HUES48 (cell line): ENCODE data around the gene RNASE4.

Experiments
- H3K27ac ChIP-seq: one replicate; pipeline ENCODE4 v1.7.0; 2013; ENCODE audit warnings: low read depth, low read length, inconsistent platforms
- H3K27me3 ChIP-seq: 2 replicates; pipeline ENCODE4 v1.6.1; 2013; ENCODE audit warnings: mild to moderate bottlenecking, low read length; ENCODE audit not compliant: control insufficient read depth, insufficient read depth
- H3K36me3 ChIP-seq: 2 replicates; pipeline ENCODE4 v1.6.1; 2013; ENCODE audit warnings: low read length; ENCODE audit not compliant: control insufficient read depth, insufficient read depth
- H3K4me1 ChIP-seq: 2 replicates; pipeline ENCODE4 v1.6.1; 2013; ENCODE audit warnings: mild to moderate bottlenecking, low read length; ENCODE audit not compliant: control insufficient read depth, insufficient read depth
- H3K4me3 ChIP-seq: 2 replicates; pipeline ENCODE4 v1.5.1; 2013; ENCODE audit warnings: mild to moderate bottlenecking, low read depth, low read length
- H3K9ac ChIP-seq: 2 replicates; pipeline ENCODE4 v1.6.1; 2013; ENCODE audit warnings: mild to moderate bottlenecking, low read depth, low read length, moderate library complexity
- H3K9me3 ChIP-seq: 2 replicates; pipeline ENCODE4 v1.6.1; 2013; ENCODE audit warnings: low read length; ENCODE audit not compliant: control insufficient read depth, insufficient read depth

The RNASE4 gene

GRCh38 chr14:20676072-20676471, 8.3 kb upstream of the RNASE4 start:
- Histone ChIP-seq H3K4me1 (peaks cover 17% of the 10 kb centered on the region), H3K27ac (no peak overlapping the region)

GRCh38 chr14:20679907-20680306, 4.5 kb upstream of the RNASE4 start:
- Histone ChIP-seq H3K4me1 (peaks cover 10% of the 10 kb centered on the region), H3K9me3 (no peaks in the 10 kb centered on the region), H3K36me3 (no peaks in the 10 kb centered on the region), H3K9ac (no peak overlapping the region), H3K27me3 (no peaks in the 10 kb centered on the region), H3K27ac (no peak overlapping the region), H3K4me3 (peak overlapping the region; percentile 91; the same call in 1 of the 2 replicates)

More at GRCh38 chr14:20676072-20676471, 8.3 kb upstream of the RNASE4 start:
- H3K36me3 ChIP-seq: no peaks in the 10 kb centered on the region
- H3K27me3 ChIP-seq: no peaks in the 10 kb centered on the region
- no peak overlapping the region for H3K9ac ChIP-seq
- no peak overlapping the region for H3K4me3 ChIP-seq
- no peaks in the 10 kb centered on the region for H3K9me3 ChIP-seq

GRCh38 chr14:20680363-20680762, 4.0 kb upstream of the RNASE4 start:
- H3K27me3 ChIP-seq: no peaks in the 10 kb centered on the region
- peaks cover 12% of the 10 kb centered on the region for H3K4me1 ChIP-seq
- H3K9me3 ChIP-seq: no peaks in the 10 kb centered on the region
- H3K9ac ChIP-seq: no peak overlapping the region
- H3K36me3 ChIP-seq: no peaks in the 10 kb centered on the region
- H3K27ac ChIP-seq: no peak overlapping the region
- peak overlapping the region; percentile 91 for H3K4me3 ChIP-seq

GRCh38 chr14:20680843-20681347, 3.5 kb upstream of the RNASE4 start:
- no peaks in the 10 kb centered on the region for H3K27me3 ChIP-seq
- H3K27ac ChIP-seq: peak overlapping the region; percentile 49
- H3K4me3 ChIP-seq: peak overlapping the region; percentile 91
- H3K9me3 ChIP-seq: no peaks in the 10 kb centered on the region
- no peaks in the 10 kb centered on the region for H3K36me3 ChIP-seq
- H3K4me1 ChIP-seq: peaks cover 14% of the 10 kb centered on the region
- no peak overlapping the region; the same call in 1 of the 2 replicates for H3K9ac ChIP-seq

GRCh38 chr14:20681348-20682126, 2.8 kb upstream of the RNASE4 start:
- Histone ChIP-seq H3K9ac (peak overlapping the region; percentile 88), H3K27me3 (no peaks in the 10 kb centered on the region), H3K36me3 (no peaks in the 10 kb centered on the region), H3K27ac (peak overlapping the region; percentile 94), H3K4me3 (peak overlapping the region; percentile 91), H3K4me1 (peaks cover 14% of the 10 kb centered on the region), H3K9me3 (no peaks in the 10 kb centered on the region)

GRCh38 chr14:20682127-20682434, 2.3 kb upstream of the RNASE4 start:
- H3K4me3 ChIP-seq: peak overlapping the region; percentile 91
- peak overlapping the region; percentile 94 for H3K27ac ChIP-seq

GRCh38 chr14:20682435-20683124, 1.8 kb upstream of the RNASE4 start:
- H3K9me3 ChIP-seq: no peaks in the 10 kb centered on the region

More at GRCh38 chr14:20682127-20682434, 2.3 kb upstream of the RNASE4 start:
- H3K9ac ChIP-seq: peak overlapping the region; percentile 88
- H3K4me1 ChIP-seq: peaks cover 14% of the 10 kb centered on the region
- H3K36me3 ChIP-seq: no peaks in the 10 kb centered on the region
- no peaks in the 10 kb centered on the region for H3K27me3 ChIP-seq
- no peaks in the 10 kb centered on the region for H3K9me3 ChIP-seq

GRCh38 chr14:20683125-20683890, 1.1 kb upstream of the RNASE4 start:
- H3K9ac ChIP-seq: peak overlapping the region; percentile 88
- H3K27ac ChIP-seq: peak overlapping the region; percentile 94
- H3K27me3 ChIP-seq: no peaks in the 10 kb centered on the region
- peak overlapping the region; percentile 91 for H3K4me3 ChIP-seq
- no peaks in the 10 kb centered on the region for H3K36me3 ChIP-seq
- peaks cover 14% of the 10 kb centered on the region for H3K4me1 ChIP-seq
- no peaks in the 10 kb centered on the region for H3K9me3 ChIP-seq

More at GRCh38 chr14:20682435-20683124, 1.8 kb upstream of the RNASE4 start:
- no peaks in the 10 kb centered on the region for H3K36me3 ChIP-seq
- peaks cover 14% of the 10 kb centered on the region for H3K4me1 ChIP-seq
- H3K27ac ChIP-seq: peak overlapping the region; percentile 94
- H3K27me3 ChIP-seq: no peaks in the 10 kb centered on the region
- peak overlapping the region; percentile 88 for H3K9ac ChIP-seq
- peak overlapping the region; percentile 91 for H3K4me3 ChIP-seq

- Histone ChIP-seq H3K9ac (peak overlapping the region; percentile 54), H3K9me3 (no peaks in the 10 kb centered on the region), H3K36me3 (no peaks in the 10 kb centered on the region), H3K27me3 (no peaks in the 10 kb centered on the region), H3K4me1 (peaks cover 14% of the 10 kb centered on the region), H3K27ac (peak overlapping the region; percentile 87), H3K4me3 (peak overlapping the region; percentile 91)
Measured at GRCh38 chr14:20684662-20685456, 499 bp downstream of the RNASE4 start.
